ENCODE measurements around the gene PREX1. TPM values are rescaled to one million over a fixed set of nuclear protein-coding genes. Genes with fewer than 3 reads are reported as not detected.

PREX1 gene
- total and polyA plus RNA-seq, 2 donors (not counting 3 experiments of a cell fraction or from before 2014, with no cell fraction given) = 51.3 to 72.9 TPM

DNA sequence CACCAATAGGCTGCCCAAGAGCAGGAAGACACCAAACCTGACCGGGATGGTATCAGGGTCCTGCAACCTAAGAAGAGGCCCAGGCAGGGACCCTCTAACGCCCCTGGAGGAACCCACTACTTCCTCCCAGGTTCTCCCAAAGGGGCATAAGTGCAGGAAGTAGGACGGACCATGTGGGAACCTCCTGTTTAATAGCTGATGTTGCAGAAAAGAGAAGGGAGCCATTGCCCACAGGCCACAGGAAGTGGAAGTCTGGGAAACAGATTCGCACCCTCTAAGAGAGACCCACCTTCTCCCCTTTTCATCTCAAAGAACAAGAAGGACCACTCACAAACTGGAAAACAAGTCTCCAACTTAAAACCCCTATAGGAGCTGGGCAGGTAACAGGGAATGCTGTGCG lies 18.1 kb downstream of the PREX1 start:
- Histone ChIP-seq H3K4me3 (replicated peaks in 1 of 3; ENCODE audit: insufficient read depth in 1 of 3, low read depth in 1 of 3, low read length in 3 of 3) (no peak overlapping the region), H3K36me3 (ENCODE audit: control insufficient read depth in 2 of 2, extremely low read depth in 1 of 2, insufficient read depth in 2 of 2, low read length in 2 of 2) (no peaks in the 10 kb centered on the region), H3K4me2 (ENCODE audit: insufficient read depth, low read length) (no peak overlapping the region), H3K79me2 (ENCODE audit: control insufficient read depth, insufficient read depth, low read length) (peaks cover 97% of the 10 kb centered on the region), H4K20me1 (replicated peaks; ENCODE audit: control insufficient read depth, extremely low read depth, insufficient read depth, low read length) (no peaks in the 10 kb centered on the region), H3K9ac (replicated peaks; ENCODE audit: extremely low read depth, insufficient read depth, low read length) (no peak overlapping the region), H3K27me3 (ENCODE audit: control insufficient read depth in 2 of 2, insufficient read depth in 2 of 2, low read length in 2 of 2) (no peaks in the 10 kb centered on the region), H3K27ac (ENCODE audit: insufficient read depth, low read depth, low read length) (no peak overlapping the region), H3K9me1 (replicated peaks; ENCODE audit: control insufficient read depth, extremely low read depth, insufficient read depth, low read length) (no peaks in the 10 kb centered on the region), H3K4me1 (ENCODE audit: control insufficient read depth, extremely low read depth, insufficient read depth, low read length) (peaks cover 8% of the 10 kb centered on the region), H3K9me3 (replicated peaks; ENCODE audit: control insufficient read depth, insufficient read depth, low read length) (no peaks in the 10 kb centered on the region), H2AFZ (ENCODE audit: low read depth, low read length) (no peak overlapping the region)
- POLR2A ChIA-PET = no interaction called here
- no TSS peak for BruUV-seq (replicated peaks)
- intact Hi-C loops (cut with micrococcal nuclease) = no loop called here
- no peak for TF ChIP-seq GATA2 (IDR thresholded peaks at IDR 0.05; ENCODE audit: insufficient read depth, insufficient read length, low read depth, low read length)
- no peak for TF ChIP-seq JUN (IDR thresholded peaks at IDR 0.05; ENCODE audit: borderline replicate concordance, insufficient read depth, insufficient read length, low read depth)
- TF ChIP-seq, protein P1, sequence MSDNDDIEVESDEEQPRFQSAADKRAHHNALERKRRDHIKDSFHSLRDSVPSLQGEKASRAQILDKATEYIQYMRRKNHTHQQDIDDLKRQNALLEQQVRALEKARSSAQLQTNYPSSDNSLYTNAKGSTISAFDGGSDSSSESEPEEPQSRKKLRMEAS (IDR thresholded peaks at IDR 0.05; ENCODE audit: insufficient read depth, insufficient read length) = no peak
- no peak for TF ChIP-seq FOS (IDR thresholded peaks at IDR 0.05; ENCODE audit: borderline replicate concordance, insufficient read depth, low read length)
- no peak for TF ChIP-seq MYC (IDR thresholded peaks at IDR 0.05; ENCODE audit: low read depth, low read length)
- TF ChIP-seq, protein P2, sequence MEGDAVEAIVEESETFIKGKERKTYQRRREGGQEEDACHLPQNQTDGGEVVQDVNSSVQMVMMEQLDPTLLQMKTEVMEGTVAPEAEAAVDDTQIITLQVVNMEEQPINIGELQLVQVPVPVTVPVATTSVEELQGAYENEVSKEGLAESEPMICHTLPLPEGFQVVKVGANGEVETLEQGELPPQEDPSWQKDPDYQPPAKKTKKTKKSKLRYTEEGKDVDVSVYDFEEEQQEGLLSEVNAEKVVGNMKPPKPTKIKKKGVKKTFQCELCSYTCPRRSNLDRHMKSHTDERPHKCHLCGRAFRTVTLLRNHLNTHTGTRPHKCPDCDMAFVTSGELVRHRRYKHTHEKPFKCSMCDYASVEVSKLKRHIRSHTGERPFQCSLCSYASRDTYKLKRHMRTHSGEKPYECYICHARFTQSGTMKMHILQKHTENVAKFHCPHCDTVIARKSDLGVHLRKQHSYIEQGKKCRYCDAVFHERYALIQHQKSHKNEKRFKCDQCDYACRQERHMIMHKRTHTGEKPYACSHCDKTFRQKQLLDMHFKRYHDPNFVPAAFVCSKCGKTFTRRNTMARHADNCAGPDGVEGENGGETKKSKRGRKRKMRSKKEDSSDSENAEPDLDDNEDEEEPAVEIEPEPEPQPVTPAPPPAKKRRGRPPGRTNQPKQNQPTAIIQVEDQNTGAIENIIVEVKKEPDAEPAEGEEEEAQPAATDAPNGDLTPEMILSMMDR (IDR thresholded peaks at IDR 0.05; ENCODE audit: extremely low read depth in 1 of 2, insufficient read depth in 1 of 2, low read depth in 1 of 2, low read length in 2 of 2) = no peak
- TF ChIP-seq POLR2AphosphoS5 (IDR thresholded peaks at IDR 0.05; ENCODE audit: insufficient read depth, low read depth, low read length) = no peak
- TF ChIP-seq POLR2A (IDR thresholded peaks at IDR 0.05; ENCODE audit: low read depth, low read length) = no peak
- no peak for TF ChIP-seq EZH2 (IDR thresholded peaks at IDR 0.05; ENCODE audit: borderline replicate concordance, low read depth, low read length, severe bottlenecking)
- DNase-seq (ENCODE audit: low read depth, low spot score) (no peak), FAIRE-seq (no peak)
- dilution Hi-C loops (cut with MboI; ENCODE audit: extremely low pct_ligation_motif_present, low sequenced_read_pairs) = no loop called here
- CTCF ChIA-PET = interaction anchor here (1.9 kb wide), 1 partner anchor 11 kb away, joined by 9 read pairs; no protein-coding TSS in a partner anchor
